ENCODE measurements around the gene NFAM1.

The NFAM1 gene

DNA sequence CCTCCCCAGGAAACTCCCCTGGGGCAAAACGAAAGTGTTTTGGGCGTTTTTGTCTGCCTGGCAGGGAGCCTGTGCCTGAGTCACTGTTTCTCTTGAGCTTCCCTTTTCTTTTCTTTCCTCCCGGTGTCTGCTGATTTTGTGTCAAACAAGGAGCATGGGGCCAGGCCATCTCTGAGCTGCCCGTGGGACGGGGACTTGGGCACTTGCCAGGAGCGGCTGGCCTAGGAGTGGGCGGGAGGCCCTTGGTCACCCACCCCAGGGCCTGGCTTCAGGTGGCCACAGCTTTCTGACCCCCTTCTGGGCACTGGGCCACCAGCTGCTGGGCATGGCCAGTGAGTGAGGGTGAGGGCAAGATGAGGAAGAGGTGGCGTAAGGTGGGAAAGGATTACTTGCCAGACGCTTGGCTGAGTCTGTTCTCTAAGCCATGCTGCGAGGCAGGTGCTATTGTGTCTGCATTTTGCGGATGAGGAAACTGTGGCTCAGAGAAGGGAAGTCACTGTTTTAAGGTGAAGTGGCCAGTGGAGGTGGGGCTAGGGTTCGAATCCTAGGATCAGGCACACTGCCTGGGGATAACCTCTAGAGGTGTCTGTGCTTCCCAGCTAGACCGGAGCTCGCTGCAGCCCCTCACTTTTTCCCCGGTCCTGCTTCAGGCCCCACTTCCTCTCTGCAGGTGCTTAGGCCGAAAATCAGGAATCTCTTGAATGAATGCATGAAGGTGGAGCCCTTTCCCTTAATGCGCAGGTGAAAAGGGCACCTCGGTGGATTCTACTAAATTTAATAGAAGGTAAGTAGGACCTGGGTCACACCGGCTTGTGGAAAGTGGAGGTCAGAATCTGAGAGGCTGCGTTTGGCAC, 7.8 kb upstream of the NFAM1 start:
- H3K27ac ChIP-seq = peak overlapping the region in 1 of 2 donors; percentile 61
- no peak for DNase-seq (ENCODE audit: low spot score)
- TF ChIP-seq, protein P1, sequence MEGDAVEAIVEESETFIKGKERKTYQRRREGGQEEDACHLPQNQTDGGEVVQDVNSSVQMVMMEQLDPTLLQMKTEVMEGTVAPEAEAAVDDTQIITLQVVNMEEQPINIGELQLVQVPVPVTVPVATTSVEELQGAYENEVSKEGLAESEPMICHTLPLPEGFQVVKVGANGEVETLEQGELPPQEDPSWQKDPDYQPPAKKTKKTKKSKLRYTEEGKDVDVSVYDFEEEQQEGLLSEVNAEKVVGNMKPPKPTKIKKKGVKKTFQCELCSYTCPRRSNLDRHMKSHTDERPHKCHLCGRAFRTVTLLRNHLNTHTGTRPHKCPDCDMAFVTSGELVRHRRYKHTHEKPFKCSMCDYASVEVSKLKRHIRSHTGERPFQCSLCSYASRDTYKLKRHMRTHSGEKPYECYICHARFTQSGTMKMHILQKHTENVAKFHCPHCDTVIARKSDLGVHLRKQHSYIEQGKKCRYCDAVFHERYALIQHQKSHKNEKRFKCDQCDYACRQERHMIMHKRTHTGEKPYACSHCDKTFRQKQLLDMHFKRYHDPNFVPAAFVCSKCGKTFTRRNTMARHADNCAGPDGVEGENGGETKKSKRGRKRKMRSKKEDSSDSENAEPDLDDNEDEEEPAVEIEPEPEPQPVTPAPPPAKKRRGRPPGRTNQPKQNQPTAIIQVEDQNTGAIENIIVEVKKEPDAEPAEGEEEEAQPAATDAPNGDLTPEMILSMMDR (IDR thresholded peaks at IDR 0.05) = no peak
- H3K4me3 ChIP-seq = peak overlapping the region; percentile 54

- H3K27ac ChIP-seq = peak overlapping the region in 1 of 2 donors; percentile 61
- no peak for DNase-seq (ENCODE audit: low spot score)
- peak overlapping the region; percentile 54 for H3K4me3 ChIP-seq
- TF ChIP-seq, protein P1 (IDR thresholded peaks at IDR 0.05) = no peak
Measured at GRCh38 chr22:42439021-42439567, 6.9 kb upstream of the NFAM1 start.

GRCh38 chr22:42438293-42438650, 6.1 kb upstream of the NFAM1 start:
- Histone ChIP-seq H3K27ac (no peak overlapping the region), H3K4me3 (peak overlapping the region; percentile 73)
- no peak for DNase-seq (ENCODE audit: low spot score)
- TF ChIP-seq, protein P1 (IDR thresholded peaks at IDR 0.05) = no peak

GRCh38 chr22:42437488-42438292, 5.5 kb upstream of the NFAM1 start:
- DNase-seq (ENCODE audit: low spot score) = peak; percentile 84
- TF ChIP-seq, protein P1 (IDR thresholded peaks at IDR 0.05) = peak; percentile 96
- H3K27ac ChIP-seq = peak overlapping the region in 1 of 2 donors; percentile 29
- peak overlapping the region; percentile 73 for H3K4me3 ChIP-seq

- no peak overlapping the region for H3K4me3 ChIP-seq
- DNase-seq (ENCODE audit: low spot score) = no peak
- TF ChIP-seq, protein P1 (IDR thresholded peaks at IDR 0.05) = no peak
- peak overlapping the region in 1 of 2 donors; percentile 56 for H3K27ac ChIP-seq
Measured at GRCh38 chr22:42436404-42436803, 4.2 kb upstream of the NFAM1 start.

- no peak overlapping the region for H3K4me3 ChIP-seq
- no peak for DNase-seq (ENCODE audit: low spot score)
- TF ChIP-seq, protein P1 (IDR thresholded peaks at IDR 0.05) = no peak
- no peak overlapping the region for H3K27ac ChIP-seq
Measured at GRCh38 chr22:42434748-42435425, 2.7 kb upstream of the NFAM1 start.

Measured in coronary artery (tissue), 2 donors.